Stimulated activated CD4-positive, alpha-beta T cell treated with anti-CD3 and anti-CD28 coated beads, TNF-alpha, amount 100 ng/mL, for 24 hours (primary cell): ENCODE data around the gene RNASEH2B.

Source experiments
- DNase-seq, 3 experiments: peaks; one replicate each; pipeline ENCODE4 v3.0.0-alpha.2; 2020; ENCODE audit warnings: low read depth in 3 of 3

The RNASEH2B gene

GRCh38 chr13:50909605-50910484 lies at the start of gene RNASEH2B:
RNASEH2B (plus strand) TSS chr13:50909791; CDS start chr13:50910077, 286 bp downstream.
- peak; percentile 52 to 73 (median 54) for DNase-seq

- no peak for DNase-seq
Observed at GRCh38 chr13:50864492-50864891, 45.1 kb upstream of the RNASEH2B start.

GRCh38 chr13:50866817-50867636 lies 42.6 kb upstream of the RNASEH2B start:
- no peak for DNase-seq

- DNase-seq, result no peak
Observed at GRCh38 chr13:50867637-50867945, 42.0 kb upstream of the RNASEH2B start.

GRCh38 chr13:50871405-50871804 lies 38.2 kb upstream of the RNASEH2B start:
- DNase-seq, result no peak

- no peak for DNase-seq
Observed at GRCh38 chr13:50873467-50873866, 36.1 kb upstream of the RNASEH2B start.

- no peak for DNase-seq
Observed at GRCh38 chr13:50873991-50874390, 35.6 kb upstream of the RNASEH2B start.

GRCh38 chr13:50882816-50883435 lies 26.7 kb upstream of the RNASEH2B start:
- DNase-seq, result no peak

GRCh38 chr13:50883728-50884127 lies 25.9 kb upstream of the RNASEH2B start:
- no peak for DNase-seq

GRCh38 chr13:50884265-50884664 lies 25.3 kb upstream of the RNASEH2B start:
- no peak for DNase-seq

GRCh38 chr13:50887151-50887550 lies 22.4 kb upstream of the RNASEH2B start:
- no peak for DNase-seq

GRCh38 chr13:50888362-50888761 lies 21.2 kb upstream of the RNASEH2B start:
- no peak for DNase-seq

- DNase-seq, result no peak
Observed at GRCh38 chr13:50889317-50889716, 20.3 kb upstream of the RNASEH2B start.

GRCh38 chr13:50891206-50891605 lies 18.4 kb upstream of the RNASEH2B start:
- DNase-seq, result no peak

GRCh38 chr13:50892210-50892944 lies 17.2 kb upstream of the RNASEH2B start:
- peak in 1 of 3 experiments; percentile 15 for DNase-seq

- no peak for DNase-seq
Observed at GRCh38 chr13:50893211-50893852, 16.3 kb upstream of the RNASEH2B start.

- no peak for DNase-seq
Observed at GRCh38 chr13:50894012-50894411, 15.6 kb upstream of the RNASEH2B start.

- no peak for DNase-seq
Observed at GRCh38 chr13:50894504-50894903, 15.1 kb upstream of the RNASEH2B start.

GRCh38 chr13:50898338-50898737 lies 11.3 kb upstream of the RNASEH2B start:
- no peak for DNase-seq

- no peak for DNase-seq
Observed at GRCh38 chr13:50901701-50902100, 7.9 kb upstream of the RNASEH2B start.

GRCh38 chr13:50905256-50905655 lies 4.3 kb upstream of the RNASEH2B start:
- no peak for DNase-seq
